H1 (cell line): Measurements from ENCODE around the gene BLOC1S1. TPM values are rescaled to one million over a fixed set of nuclear protein-coding genes. Genes with fewer than 3 reads are reported as not detected.

Source experiments
- CTCF ChIA-PET: fragments of 300-600 bp; sonication (Branson Sonifier 250); formaldehyde crosslinking; loops from one replicate; lab custom pipeline; 2021; ENCODE audit not compliant: partially characterized antibody; lab: Charles Lee
- POLR2A ChIA-PET: fragments of 300-600 bp; sonication (Branson Sonifier 250); formaldehyde crosslinking; loops from one replicate; lab custom pipeline; 2021; ENCODE audit warnings: inconsistent platforms; ENCODE audit not compliant: partially characterized antibody; lab: Charles Lee
- DNase-seq, 2 experiments: peaks; one replicate each; pipeline versions ENCODE4 v3.0.0 to v3.0.0-alpha.2; 2010 to 2022; ENCODE audit warnings: low spot score in 2 of 2, low read depth in 1 of 2, mixed read lengths in 1 of 2
- FAIRE-seq: peaks from 2 replicates; lab custom pipeline; 2011; peaks lifted over from hg19 to GRCh38; lab: Jason Lieb, UNC
- H2AFZ ChIP-seq: 2 replicates; pipeline ENCODE4 v1.8.1; 2012; ENCODE audit warnings: low read length, inconsistent platforms
- H2AK5ac ChIP-seq: 2 replicates; pipeline ENCODE4 v1.6.1; 2013; ENCODE audit warnings: low read depth, low read length
- H2BK120ac ChIP-seq: replicated peaks from 2 replicates; pipeline ENCODE3; 2013; ENCODE audit warnings: low read depth, low read length, inconsistent platforms
- H2BK12ac ChIP-seq: 2 replicates; pipeline ENCODE4 v1.6.1; 2013; ENCODE audit warnings: low read depth, low read length
- H2BK15ac ChIP-seq: 2 replicates; pipeline ENCODE4 v1.6.1; 2013; ENCODE audit warnings: low read length
- H2BK20ac ChIP-seq: 2 replicates; pipeline ENCODE4 v1.6.1; 2013; ENCODE audit warnings: low read length
- H2BK5ac ChIP-seq: 2 replicates; pipeline ENCODE4 v1.6.1; 2013; ENCODE audit warnings: low read depth, low read length
- H3K14ac ChIP-seq: 2 replicates; pipeline ENCODE4 v1.6.1; 2013; ENCODE audit warnings: inconsistent platforms; ENCODE audit not compliant: insufficient read length
- H3K18ac ChIP-seq: 2 replicates; pipeline ENCODE4 v1.6.1; 2013; ENCODE audit warnings: low read length; ENCODE audit errors: extremely low read depth
- H3K23ac ChIP-seq: 2 replicates; pipeline ENCODE4 v1.6.1; 2013; ENCODE audit warnings: inconsistent platforms; ENCODE audit not compliant: insufficient read length
- H3K23me2 ChIP-seq: 2 replicates; pipeline ENCODE4 v1.6.1; 2013; ENCODE audit warnings: low read depth, low read length
- H3K27ac ChIP-seq: 2 replicates; pipeline ENCODE4 v1.6.1; 2011; ENCODE audit warnings: low read depth, low read length, inconsistent platforms
- H3K27me3 ChIP-seq, 4 experiments: replicated peaks in 1 of 4; 1 replicate in 1 of 4; 2 replicates in 3 of 4; pipeline versions ENCODE4 v1.6.1 to v1.8.1; 2011 to 2013; ENCODE audit warnings: low read length in 3 of 4, mild to moderate bottlenecking in 3 of 4, inconsistent platforms in 2 of 4, mixed read lengths in 2 of 4, moderate library complexity in 1 of 4; ENCODE audit not compliant: control insufficient read depth in 3 of 4, insufficient read depth in 3 of 4; ENCODE audit errors: extremely low read depth in 1 of 4
- H3K36me3 ChIP-seq, 4 experiments: 2 replicates each; pipeline versions ENCODE4 v1.6.1 to v1.8.1; 2011 to 2013; ENCODE audit warnings: mild to moderate bottlenecking in 4 of 4, low read length in 3 of 4, moderate library complexity in 2 of 4, control low read depth in 1 of 4, inconsistent platforms in 1 of 4; ENCODE audit not compliant: insufficient read depth in 4 of 4, control insufficient read depth in 2 of 4
- H3K4ac ChIP-seq: replicated peaks from 2 replicates; pipeline ENCODE3; 2013; ENCODE audit warnings: low read length, low read depth, mixed read lengths, inconsistent platforms; ENCODE audit not compliant: insufficient read length
- H3K4me1 ChIP-seq, 4 experiments: replicated peaks in 1 of 4; 1 replicate in 1 of 4; 2 replicates in 3 of 4; pipeline versions ENCODE4 v1.6.1 to v1.8.1; 2011 to 2013; ENCODE audit warnings: low read length in 3 of 4, inconsistent platforms in 2 of 4, mixed read lengths in 1 of 4; ENCODE audit not compliant: insufficient read depth in 4 of 4, control insufficient read depth in 3 of 4
- H3K4me2 ChIP-seq, 2 experiments: 2 replicates each; pipeline versions ENCODE4 v1.6.1 to v1.8.1; 2011 to 2013; ENCODE audit warnings: low read depth in 2 of 2, low read length in 2 of 2, control low read depth in 1 of 2, inconsistent platforms in 1 of 2, mild to moderate bottlenecking in 1 of 2; ENCODE audit not compliant: insufficient read depth in 1 of 2
- H3K4me3 ChIP-seq, 4 experiments: fragments of 200-600, 300-600 bp in 1 of 4; sonication (generic), shearing (Covaris generic), sonication (Bioruptor Twin) in 1 of 4; 2 replicates each; pipeline versions ENCODE4 v1.5.1 to v1.8.1; 2011 to 2016; ENCODE audit warnings: low read length in 4 of 4, low read depth in 3 of 4, control low read depth in 2 of 4, inconsistent platforms in 2 of 4, mild to moderate bottlenecking in 2 of 4, mixed read lengths in 1 of 4, moderate library complexity in 1 of 4; ENCODE audit not compliant: insufficient read depth in 2 of 4; ENCODE audit errors: extremely low read depth in 1 of 4
- H3K56ac ChIP-seq: replicated peaks from 2 replicates; pipeline ENCODE3; 2013; ENCODE audit warnings: low read depth, mild to moderate bottlenecking, mixed read lengths, low read length, inconsistent platforms; ENCODE audit not compliant: insufficient read length
- H3K79me1 ChIP-seq: 2 replicates; pipeline ENCODE4 v1.6.1; 2013; ENCODE audit warnings: low read depth, low read length, control low read depth
- H3K79me2 ChIP-seq, 2 experiments: 2 replicates each; pipeline versions ENCODE4 v1.6.1 to v1.8.1; 2012 to 2013; ENCODE audit warnings: low read length in 2 of 2, mild to moderate bottlenecking in 2 of 2, inconsistent platforms in 1 of 2; ENCODE audit not compliant: insufficient read depth in 2 of 2, control insufficient read depth in 1 of 2
- H3K9ac ChIP-seq, 4 experiments: replicated peaks in 1 of 4; 1 replicate in 1 of 4; 2 replicates in 3 of 4; pipeline versions ENCODE4 v1.6.1 to v1.8.1; 2011 to 2013; ENCODE audit warnings: low read depth in 3 of 4, low read length in 3 of 4, control low read depth in 2 of 4, mild to moderate bottlenecking in 2 of 4, moderate library complexity in 2 of 4, inconsistent platforms in 1 of 4; ENCODE audit errors: extremely low read depth in 1 of 4
- H3K9me3 ChIP-seq, 2 experiments: 2 replicates each; pipeline versions ENCODE4 v1.6.1 to v1.8.1; 2012 to 2013; ENCODE audit warnings: mild to moderate bottlenecking in 2 of 2, moderate library complexity in 2 of 2, control low read depth in 1 of 2, inconsistent platforms in 1 of 2, low read depth in 1 of 2, low read length in 1 of 2, mixed read lengths in 1 of 2; ENCODE audit not compliant: insufficient read depth in 2 of 2
- H4K20me1 ChIP-seq, 2 experiments: replicated peaks in 1 of 2; 2 replicates each; pipeline versions ENCODE3 to v1.8.1; 2011 to 2013; ENCODE audit warnings: inconsistent platforms in 2 of 2, low read length in 2 of 2, mild to moderate bottlenecking in 1 of 2; ENCODE audit not compliant: insufficient read depth in 2 of 2, control insufficient read depth in 1 of 2
- H4K5ac ChIP-seq: 2 replicates; pipeline ENCODE4 v1.6.1; 2013; ENCODE audit warnings: low read length, low read depth, mixed read lengths, inconsistent platforms; ENCODE audit not compliant: insufficient read length
- H4K8ac ChIP-seq: 2 replicates; pipeline ENCODE4 v1.8.0; 2013; ENCODE audit warnings: mild to moderate bottlenecking, moderate library complexity, low read length, inconsistent platforms; ENCODE audit not compliant: insufficient read depth; ENCODE audit errors: extremely low read depth
- H4K91ac ChIP-seq: replicated peaks from 2 replicates; pipeline ENCODE3; 2013; ENCODE audit warnings: low read length, mixed read lengths, inconsistent platforms; ENCODE audit not compliant: insufficient read length
- ASH2L ChIP-seq: fragments of 200-600, 300-600 bp; sonication (generic); IDR thresholded peaks from one replicate; pipeline ENCODE4 v1.7.1; 2017; ENCODE audit warnings: low read length
- EGR1 ChIP-seq: IDR thresholded peaks from 2 replicates; pipeline ENCODE4 v1.6.1; 2011; ENCODE audit warnings: low read depth, low read length, borderline replicate concordance
- EZH2 ChIP-seq: fragments of 200-600 bp; sonication (generic); IDR thresholded peaks from 2 replicates; pipeline ENCODE4 v1.7.1; 2012; ENCODE audit warnings: low read depth, mild to moderate bottlenecking, moderate library complexity, low read length, inconsistent platforms; ENCODE audit not compliant: severe bottlenecking
- GABPA ChIP-seq: IDR thresholded peaks from 2 replicates; pipeline ENCODE4 v1.6.1; 2011; ENCODE audit warnings: mild to moderate bottlenecking, low read length, moderate library complexity, borderline replicate concordance; ENCODE audit not compliant: insufficient read depth
- JUN ChIP-seq: IDR thresholded peaks from 2 replicates; pipeline ENCODE4 v1.6.1; 2011; ENCODE audit warnings: low read depth, mild to moderate bottlenecking, improper control_type of control experiment, low read length
- KDM4A ChIP-seq: IDR thresholded peaks from one replicate; pipeline ENCODE4 v1.7.1; 2012; ENCODE audit warnings: low read depth, mild to moderate bottlenecking, moderate library complexity, low read length, inconsistent platforms; ENCODE audit not compliant: severe bottlenecking
- KDM5A ChIP-seq: fragments of 200-600 bp; IDR thresholded peaks from 2 replicates; pipeline ENCODE4 v1.7.1; 2012; ENCODE audit warnings: mild to moderate bottlenecking, low read length, inconsistent platforms, mixed read lengths
- POLR2A ChIP-seq, 2 experiments: IDR thresholded peaks; 1 replicate in 1 of 2; 2 replicates in 1 of 2; pipeline ENCODE4 v1.6.1; 2011; ENCODE audit warnings: low read depth in 2 of 2, low read length in 2 of 2, mild to moderate bottlenecking in 2 of 2; ENCODE audit errors: control extremely low read depth in 1 of 2
- RBBP5 ChIP-seq: IDR thresholded peaks from 2 replicates; pipeline ENCODE4 v1.7.1; 2012; ENCODE audit warnings: low read depth, mild to moderate bottlenecking, inconsistent platforms, low read length, moderate library complexity, borderline replicate concordance
- SIX5 ChIP-seq: IDR thresholded peaks from 2 replicates; pipeline ENCODE4 v1.6.1; 2011; ENCODE audit warnings: mild to moderate bottlenecking, low read depth, low read length
- SUZ12 ChIP-seq: fragments of 200-600 bp; sonication (generic); IDR thresholded peaks from 2 replicates; pipeline ENCODE4 v1.6.1; 2012; ENCODE audit warnings: mild to moderate bottlenecking, inconsistent platforms, low read length, moderate library complexity, mixed read lengths
- TAF1 ChIP-seq: IDR thresholded peaks from 2 replicates; pipeline ENCODE4 v1.6.1; 2011; ENCODE audit warnings: mild to moderate bottlenecking, low read depth, low read length
- WGBS, 2 experiments: shearing (Covaris generic) in 1 of 2; methylation state at CpG; one replicate each; pipeline versions ENCODE4 v1.1.6 to v1.1.7; 2013 to 2015; ENCODE audit warnings: low lambda C conversion rate in 2 of 2, mixed read lengths in 2 of 2, inconsistent platforms in 1 of 2, low coverage in 1 of 2, missing lambda C conversion rate in 1 of 2; ENCODE audit not compliant: insufficient replicate concordance in 2 of 2, insufficient coverage in 1 of 2, insufficient read length in 1 of 2; ENCODE audit errors: extremely low coverage in 1 of 2, missing lambda C conversion rate in 1 of 2; 5-methylcytosine and 5-hydroxymethylcytosine counted together
- polyA plus RNA-seq, 7 experiments: library from polyadenylated mRNA; depleted of rRNA in 3 of 7; stranded (reverse) in 5 of 7; unstranded in 2 of 7; fragments of >200 nt in 5 of 7; fragments of 200-250 nt in 2 of 7; gene quantifications; 1 replicate in 5 of 7; 2 replicates in 1 of 7; 4 replicates in 1 of 7; pipeline versions ENCODE4 v1.2.1 to v1.2.3, GENCODE V29; 2011 to 2013; ENCODE audit warnings: missing spikeins in 2 of 7, mixed read lengths in 2 of 7
- total RNA-seq: library from RNA; stranded (reverse); fragmentation: NEBNext Ultra II Directional; extraction: Animal tissue kit (Norgen Biotek cat#: 25700); gene quantifications from 2 replicates; pipeline ENCODE4 v1.2.1, GENCODE V29; 2021

Gene BLOC1S1
- total and polyA plus RNA-seq, 2 of the 8 experiments (the other 6 are each of a cell fraction or from before 2014, with no cell fraction given), result 91.1 to 185 TPM

DNA sequence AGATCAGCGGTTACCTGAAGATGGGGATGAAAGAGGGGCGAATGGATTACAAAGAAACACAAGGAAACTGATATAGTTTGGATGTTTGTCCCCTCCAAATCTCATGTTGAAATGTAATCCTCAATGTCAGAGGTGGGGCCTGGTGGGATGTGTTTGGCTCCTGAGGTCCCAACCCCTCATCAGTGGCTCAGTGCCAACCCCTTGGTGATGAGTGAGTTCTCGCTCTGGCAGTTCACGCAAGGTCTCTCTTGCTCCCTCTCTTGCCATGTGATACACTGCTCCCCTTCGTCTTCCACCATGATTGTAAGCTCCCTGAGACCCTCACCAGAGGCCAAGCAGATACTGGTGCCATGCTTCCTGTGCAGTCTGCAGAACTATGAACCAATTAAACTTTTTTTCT is 36.2 kb upstream of the BLOC1S1 start:
- no peak for FAIRE-seq
- POLR2A ChIA-PET, result no interaction called here
- no peak overlapping the region for H3K4ac ChIP-seq

More for the DNA sequence above, 36.2 kb upstream of the BLOC1S1 start:
- H2BK12ac ChIP-seq, result 0 out of 2 replicates have a peak overlapping the region, but pooled peaks have one; percentile 68
- H2BK20ac ChIP-seq, result no peak overlapping the region
- no peak overlapping the region for H2AFZ ChIP-seq
- H2BK15ac ChIP-seq, result no peak overlapping the region
- no peak overlapping the region for H3K4me2 ChIP-seq
- TF ChIP-seq EGR1 (no peak), EZH2 (no peak), KDM4A (no peak), JUN (no peak), SIX5 (no peak), KDM5A (no peak), GABPA (no peak), TAF1 (no peak), POLR2A (IDR thresholded peaks at IDR 0.05; ENCODE audit: control extremely low read depth in 1 of 2, low read depth in 2 of 2, low read length in 2 of 2) (no peak), ASH2L (no peak), SUZ12 (no peak), RBBP5 (no peak)
- WGBS, 2 experiments, result 83% methylated on average over 5 of the region's 5 CpGs; no CpG with 5 or more reads in 1 of the 2 experiments
- CTCF ChIA-PET, result no interaction called here
- no peak overlapping the region for H3K18ac ChIP-seq
- no peaks in the 10 kb centered on the region for H3K27me3 ChIP-seq
- H3K14ac ChIP-seq, result no peak overlapping the region
- H3K36me3 ChIP-seq, result no peaks in the 10 kb centered on the region
- no peaks in the 10 kb centered on the region for H3K79me1 ChIP-seq
- no peak overlapping the region for H4K8ac ChIP-seq
- H4K5ac ChIP-seq, result no peak overlapping the region
- peaks cover 0 to 12% (median 5%) of the 10 kb centered on the region in 4 experiments; a peak in 4 of 7 replicates for H3K4me1 ChIP-seq
- no peak overlapping the region for H4K91ac ChIP-seq
- no peak overlapping the region for H3K27ac ChIP-seq
- H2BK5ac ChIP-seq, result no peak overlapping the region
- H3K9me3 ChIP-seq, result no peaks in the 10 kb centered on the region
- H3K56ac ChIP-seq, result no peak overlapping the region
- no peak overlapping the region for H3K23ac ChIP-seq
- H3K79me2 ChIP-seq, result no peaks in the 10 kb centered on the region
- H2BK120ac ChIP-seq, result no peak overlapping the region
- H3K9ac ChIP-seq, result no peak overlapping the region
- no peaks in the 10 kb centered on the region for H3K23me2 ChIP-seq
- no peak for DNase-seq
- no peak overlapping the region for H2AK5ac ChIP-seq
- H3K4me3 ChIP-seq, result no peak overlapping the region
- H4K20me1 ChIP-seq, result no peaks in the 10 kb centered on the region
